ENCODE measurements around the gene UNC13D.
A peak's percentile ranks its signal among the peaks of the same experiment; 100 is the strongest.
"Not testable (repeated sequence)": the region's sequence is repeated elsewhere in the genome, so short reads cannot be mapped to it uniquely, and the experiment has no call there.

The UNC13D gene

DNA sequence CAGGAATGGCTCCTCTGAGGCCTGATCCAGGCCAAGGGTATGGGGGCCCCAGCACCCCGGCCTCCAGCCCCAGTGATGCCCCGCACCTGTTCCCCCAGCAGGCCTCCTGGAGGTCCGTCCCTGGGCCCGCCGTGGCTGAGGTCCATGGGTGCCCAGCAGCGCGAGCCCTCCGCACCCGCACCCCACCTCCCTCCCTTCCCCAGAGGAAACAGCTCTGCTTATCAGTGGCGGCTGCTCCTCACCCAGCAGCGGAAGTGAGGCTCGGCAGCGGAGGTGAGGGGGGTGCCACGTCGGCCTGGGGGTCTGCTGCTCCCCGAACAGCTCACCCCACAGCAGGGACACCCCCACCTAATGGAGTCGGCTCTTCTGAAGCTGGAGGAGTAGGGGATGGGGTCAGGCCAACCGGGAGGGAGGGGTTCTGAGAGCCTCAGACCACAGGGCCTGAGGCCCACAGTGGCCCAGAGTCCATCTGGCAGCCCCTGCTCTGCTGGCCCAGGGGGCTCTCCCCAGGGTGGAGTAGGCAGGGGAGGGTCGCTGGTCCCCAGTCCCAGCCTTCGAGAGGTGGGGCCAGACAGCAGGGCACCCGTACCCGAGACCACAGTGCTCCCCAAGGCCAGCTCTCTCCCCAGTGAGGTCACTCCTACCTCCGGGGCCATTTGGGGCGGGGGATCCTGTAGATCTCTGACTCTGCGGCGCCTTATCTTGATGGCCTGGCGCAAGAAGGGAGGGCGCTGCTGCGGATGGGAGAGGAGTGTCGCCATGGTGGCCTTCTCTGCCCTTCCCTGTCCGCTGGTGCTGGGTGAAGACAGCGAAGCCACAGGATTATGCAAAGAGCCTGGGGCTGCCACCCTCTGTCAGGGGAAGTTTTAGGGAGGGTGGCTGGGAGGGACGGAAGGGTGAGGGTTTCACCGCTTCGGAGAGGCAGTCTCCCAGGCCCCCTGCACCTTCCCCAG lies at the start of gene UNC13D:
UNC13D (minus strand) TSS at position 828 of the 953 bp plus-strand sequence; CDS start at position 761, 67 bp downstream.
- no peak for DNase-seq (ENCODE audit: low spot score)

DNA sequence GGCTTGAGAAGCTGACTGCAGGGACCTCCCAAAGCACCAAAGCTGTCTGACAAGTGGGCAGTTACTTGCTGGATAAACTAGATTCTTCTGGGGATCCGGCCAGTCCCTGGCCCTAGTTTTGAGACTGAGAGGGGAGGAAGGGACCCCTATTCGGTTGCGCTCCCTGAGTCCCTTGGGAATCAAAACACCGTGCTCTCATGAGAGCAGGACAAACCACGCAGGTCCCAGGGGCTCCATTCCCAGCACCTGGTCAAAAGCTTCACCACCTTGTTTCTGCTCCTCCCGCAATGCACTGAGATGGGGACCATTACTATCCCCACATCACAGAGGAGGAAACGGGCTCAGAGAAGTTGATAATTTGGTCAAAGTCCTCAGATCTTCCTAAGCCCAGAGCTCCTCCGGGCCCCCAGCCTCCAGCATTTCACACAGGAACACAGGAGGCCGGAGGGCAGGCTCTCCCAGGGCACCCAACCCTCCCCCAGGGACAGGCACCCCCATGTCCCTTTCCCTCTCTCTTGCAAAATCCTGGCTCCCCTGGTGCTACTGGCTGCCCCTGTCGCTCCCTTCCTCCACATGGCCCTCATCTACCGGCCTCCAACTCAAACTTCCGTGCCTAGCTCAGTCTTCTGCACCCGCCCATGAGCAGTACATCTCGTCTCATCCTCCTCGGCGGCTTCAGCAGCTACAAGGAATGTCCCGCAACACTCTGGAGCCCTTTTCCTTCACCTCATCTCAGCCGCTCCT lies 49.3 kb upstream of the UNC13D start:
- DNase-seq (ENCODE audit: low spot score) = no peak

DNA sequence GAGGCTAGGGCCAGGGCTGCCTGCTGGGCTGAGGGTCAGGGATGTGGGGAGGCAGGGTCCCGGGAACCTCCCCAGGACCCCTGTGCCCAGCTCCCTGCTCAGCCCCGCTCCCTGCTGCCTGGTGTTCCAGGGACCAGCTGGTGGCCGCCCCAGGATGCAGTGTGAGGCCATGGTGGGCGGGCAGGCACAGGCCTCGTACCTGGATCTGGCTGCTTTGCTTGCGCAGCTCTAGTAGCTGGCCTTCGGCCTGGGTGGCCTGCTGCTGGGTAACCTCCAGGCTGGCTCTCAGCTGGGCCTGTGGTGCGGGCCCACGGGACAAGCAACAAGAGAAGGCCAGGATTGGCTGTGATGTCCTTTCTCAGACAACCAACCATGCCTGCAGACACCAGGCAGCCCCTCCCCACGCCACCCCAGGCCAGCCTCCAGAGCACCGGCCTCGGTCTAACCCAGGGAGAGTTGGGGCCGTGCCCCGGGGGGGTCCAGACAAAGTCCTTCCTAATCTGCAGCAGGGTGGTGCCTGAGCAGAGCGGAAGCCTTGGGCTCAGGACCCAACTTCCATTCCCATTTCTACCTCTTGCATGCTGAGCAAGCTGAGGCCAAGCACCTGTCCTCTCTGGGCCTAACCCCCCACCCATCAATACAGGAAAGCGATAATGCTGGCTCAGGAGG lies 48.5 kb upstream of the UNC13D start:
- no peak for DNase-seq (ENCODE audit: low spot score)

DNA sequence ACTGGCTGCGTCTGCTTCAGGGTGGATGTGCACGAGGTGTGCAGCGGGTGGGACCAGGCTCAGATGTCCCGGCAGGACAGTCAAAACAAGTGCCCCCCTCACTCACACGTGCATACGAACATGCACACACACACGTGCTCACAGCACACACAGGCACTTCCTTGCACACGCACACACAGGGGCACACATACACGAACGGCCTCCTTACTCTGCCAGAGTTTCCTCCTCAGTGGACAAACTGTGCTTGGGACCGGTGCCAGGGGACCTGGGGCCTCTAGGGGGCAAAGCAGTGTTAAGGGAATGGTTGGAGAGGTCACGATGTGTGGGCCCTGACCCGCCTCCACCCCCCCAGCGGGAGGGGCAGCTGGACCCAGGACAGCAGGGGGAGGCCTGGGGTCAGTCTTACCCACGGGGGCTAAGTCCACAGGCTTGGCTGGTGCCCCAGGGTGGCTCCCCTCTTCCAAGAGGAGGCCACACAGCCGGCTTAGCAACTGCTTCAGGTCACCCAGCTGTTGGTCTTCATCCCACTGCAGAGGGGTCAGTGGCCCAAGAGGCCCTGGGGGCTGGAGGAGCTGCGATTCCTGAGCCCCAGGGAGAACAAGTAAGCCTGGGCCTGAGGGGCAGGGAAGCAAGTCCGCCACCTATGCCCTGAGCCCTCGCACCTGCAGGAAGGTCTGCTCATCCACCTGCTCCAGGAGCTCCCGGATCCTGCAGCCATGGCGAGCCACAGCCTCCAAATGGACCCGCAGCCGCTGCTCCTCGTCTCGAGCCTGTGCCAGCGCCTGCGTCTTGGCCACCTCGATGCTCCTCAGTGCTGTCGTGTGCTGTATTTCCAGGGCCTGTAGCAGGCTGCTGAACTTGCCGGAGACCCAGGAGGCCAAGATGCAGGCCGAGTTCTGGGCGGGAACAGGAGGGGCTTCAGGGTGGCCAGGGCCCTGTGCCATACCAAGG lies 47.7 kb upstream of the UNC13D start:
- DNase-seq (ENCODE audit: low spot score) = no peak

DNA sequence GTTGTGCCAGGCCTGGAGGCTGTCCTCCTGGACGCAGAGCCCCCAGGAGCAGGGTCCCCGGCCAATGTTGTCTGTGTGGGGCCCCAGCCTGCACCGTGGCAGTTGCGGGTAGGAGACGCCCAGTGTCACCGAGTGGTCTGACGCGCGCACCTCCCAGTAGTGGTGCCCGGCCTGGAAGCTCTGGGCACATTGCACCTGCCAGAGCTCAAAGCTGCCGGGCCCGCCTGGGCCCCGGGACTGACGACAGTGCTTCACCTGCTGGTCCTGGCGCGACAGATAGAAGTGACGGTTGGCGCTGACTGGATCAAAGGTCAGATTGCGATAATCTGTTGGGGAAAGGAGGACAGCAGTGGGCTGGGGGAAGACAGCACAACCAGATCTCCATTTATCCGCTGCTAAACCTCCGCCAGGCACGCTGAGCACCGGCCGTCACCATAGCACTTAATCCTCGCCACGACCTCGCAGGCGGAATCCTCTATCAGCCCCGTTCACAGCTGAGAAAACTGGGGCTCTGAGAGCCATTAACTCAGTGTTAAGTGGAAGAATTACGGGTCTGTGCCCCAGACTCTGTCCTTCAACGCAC lies 46.9 kb upstream of the UNC13D start:
- no peak for DNase-seq (ENCODE audit: low spot score)

DNA sequence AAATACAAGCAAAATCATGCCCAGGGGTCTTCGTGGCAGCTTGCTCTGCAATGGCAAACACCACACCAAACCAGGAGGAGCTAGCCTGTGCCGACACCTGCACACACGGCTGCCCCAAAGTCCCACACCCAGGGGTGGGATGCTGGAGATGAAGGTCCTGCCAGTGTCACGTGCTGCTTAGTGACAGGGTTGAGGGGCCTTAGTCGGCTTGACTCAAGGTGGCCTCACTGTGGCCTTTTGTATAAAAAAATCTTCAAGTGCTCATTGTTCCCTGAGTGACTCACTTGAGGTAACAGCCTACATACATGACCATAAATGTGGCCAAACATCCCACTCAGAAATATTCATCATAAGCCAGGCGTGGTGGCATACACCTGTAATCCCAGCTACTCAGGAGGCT lies 45.2 kb upstream of the UNC13D start:
- no peak for DNase-seq (ENCODE audit: low spot score)

DNA sequence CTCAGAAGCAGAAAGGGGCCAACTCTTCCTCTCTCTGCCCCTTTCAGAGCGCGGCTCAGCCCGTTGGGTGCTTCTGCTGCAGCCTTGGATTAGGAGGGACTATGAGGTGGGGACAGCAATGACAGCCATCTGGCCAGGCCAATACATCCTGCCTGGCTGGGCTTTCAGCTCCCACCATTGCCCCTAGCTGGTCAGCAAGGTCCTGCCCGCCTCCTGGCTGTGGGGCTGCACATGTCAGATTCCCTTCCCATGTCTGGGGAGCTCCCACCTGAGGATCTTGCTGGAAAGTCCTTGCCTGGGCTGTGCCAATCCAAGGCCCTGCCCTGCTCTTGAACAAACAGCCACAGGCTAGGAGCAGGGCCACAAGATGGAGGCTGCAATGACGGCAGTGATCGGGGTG lies 44.3 kb upstream of the UNC13D start:
- DNase-seq (ENCODE audit: low spot score) = no peak

DNA sequence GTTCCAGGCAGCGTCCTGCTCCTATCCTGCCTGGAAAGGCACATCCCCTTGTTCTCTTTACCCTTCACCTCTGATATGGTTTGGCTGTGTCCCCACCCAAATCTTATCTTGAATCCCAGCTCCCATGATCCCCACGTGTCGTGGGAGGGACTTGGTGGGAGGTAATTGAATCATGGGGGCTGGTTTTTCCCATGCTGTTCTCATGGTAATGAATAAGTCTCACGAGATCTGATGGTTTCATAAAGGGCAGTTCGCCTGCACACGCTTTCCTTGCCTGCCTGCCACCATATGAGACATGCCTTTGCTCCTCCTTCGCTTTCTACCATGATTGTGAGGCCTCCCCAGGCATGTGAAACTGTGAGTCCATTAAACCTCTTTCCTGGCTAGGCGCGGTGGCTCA lies 41.7 kb upstream of the UNC13D start:
- DNase-seq (ENCODE audit: low spot score) = not testable (repeated sequence)

DNA sequence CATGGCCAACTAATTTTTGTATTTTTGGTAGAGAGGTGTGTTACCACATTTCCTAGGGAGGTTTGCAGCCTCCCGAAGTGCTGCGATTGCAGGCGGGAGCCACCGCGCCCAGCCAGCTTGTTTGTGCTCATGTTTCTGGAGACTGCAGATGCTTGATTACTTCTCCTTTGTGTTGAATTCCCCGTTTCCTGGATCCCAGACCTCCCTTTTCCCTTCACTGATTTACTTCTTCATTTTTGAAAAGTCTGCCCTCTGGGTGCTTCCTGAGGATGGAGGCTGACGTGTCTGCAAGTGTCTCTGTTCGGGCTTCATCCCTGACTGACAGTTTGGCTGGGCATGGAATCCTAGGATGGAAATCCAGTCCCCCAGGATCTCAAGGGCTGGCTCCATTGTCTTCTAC lies 41.2 kb upstream of the UNC13D start:
- DNase-seq (ENCODE audit: low spot score) = no peak

DNA sequence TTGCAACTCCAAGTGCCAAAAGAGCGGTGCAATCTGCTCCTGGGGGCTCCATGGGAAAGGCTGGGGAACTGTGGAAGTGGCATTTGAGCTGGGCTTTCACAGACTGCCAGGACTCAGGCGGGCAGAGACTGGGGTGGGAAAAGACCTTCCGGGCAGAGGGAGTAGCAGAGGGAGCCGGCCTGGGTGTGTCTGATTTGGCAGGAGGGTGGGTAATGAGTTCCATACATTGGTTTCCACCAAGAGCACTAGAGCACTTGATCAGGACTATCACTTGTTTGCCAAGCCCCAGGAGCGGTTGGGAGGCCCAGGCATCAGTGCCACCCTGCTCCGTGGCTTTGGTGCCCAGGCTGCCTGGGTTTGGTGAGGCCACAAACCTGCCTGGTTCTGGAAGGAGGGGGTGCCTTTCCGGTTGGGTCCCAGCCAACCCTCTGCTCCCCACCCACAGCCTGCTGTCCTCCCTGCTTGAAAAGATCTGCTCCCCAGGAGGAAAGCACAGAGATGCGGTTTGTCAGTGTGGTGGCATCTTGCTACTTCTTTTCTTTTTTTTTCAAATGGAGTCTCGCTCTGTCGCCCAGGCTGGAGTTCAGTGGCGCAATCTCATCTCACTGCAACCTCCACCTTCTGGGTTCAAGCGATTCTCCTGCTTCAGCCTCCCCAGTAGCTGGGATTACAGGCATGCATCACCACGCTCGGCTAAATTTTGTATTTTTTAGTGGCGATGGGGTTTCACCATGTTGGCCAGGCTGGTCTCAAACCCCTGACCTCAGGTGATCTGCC lies 37.7 kb upstream of the UNC13D start:
- no peak for DNase-seq (ENCODE audit: low spot score)

DNA sequence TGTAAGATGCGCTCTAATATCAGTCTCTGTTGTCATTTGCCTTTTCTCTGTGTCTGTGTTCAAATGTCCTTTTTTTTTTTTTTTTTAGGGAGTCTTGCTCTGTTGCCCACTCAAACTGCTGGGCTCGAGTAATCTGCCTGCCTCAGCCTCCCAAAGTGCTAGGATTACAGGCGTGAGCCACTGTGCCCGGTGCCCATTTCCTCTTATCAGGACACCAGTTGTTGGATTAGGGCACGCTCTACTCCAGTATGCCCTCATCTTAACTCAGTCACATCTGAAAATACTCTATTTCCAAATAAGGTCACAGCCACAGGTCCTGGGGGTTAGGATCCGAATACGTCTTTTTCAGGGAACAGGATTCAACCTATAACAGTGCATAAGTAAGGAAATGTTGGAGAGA lies 36.1 kb upstream of the UNC13D start:
- no peak for DNase-seq (ENCODE audit: low spot score)

DNA sequence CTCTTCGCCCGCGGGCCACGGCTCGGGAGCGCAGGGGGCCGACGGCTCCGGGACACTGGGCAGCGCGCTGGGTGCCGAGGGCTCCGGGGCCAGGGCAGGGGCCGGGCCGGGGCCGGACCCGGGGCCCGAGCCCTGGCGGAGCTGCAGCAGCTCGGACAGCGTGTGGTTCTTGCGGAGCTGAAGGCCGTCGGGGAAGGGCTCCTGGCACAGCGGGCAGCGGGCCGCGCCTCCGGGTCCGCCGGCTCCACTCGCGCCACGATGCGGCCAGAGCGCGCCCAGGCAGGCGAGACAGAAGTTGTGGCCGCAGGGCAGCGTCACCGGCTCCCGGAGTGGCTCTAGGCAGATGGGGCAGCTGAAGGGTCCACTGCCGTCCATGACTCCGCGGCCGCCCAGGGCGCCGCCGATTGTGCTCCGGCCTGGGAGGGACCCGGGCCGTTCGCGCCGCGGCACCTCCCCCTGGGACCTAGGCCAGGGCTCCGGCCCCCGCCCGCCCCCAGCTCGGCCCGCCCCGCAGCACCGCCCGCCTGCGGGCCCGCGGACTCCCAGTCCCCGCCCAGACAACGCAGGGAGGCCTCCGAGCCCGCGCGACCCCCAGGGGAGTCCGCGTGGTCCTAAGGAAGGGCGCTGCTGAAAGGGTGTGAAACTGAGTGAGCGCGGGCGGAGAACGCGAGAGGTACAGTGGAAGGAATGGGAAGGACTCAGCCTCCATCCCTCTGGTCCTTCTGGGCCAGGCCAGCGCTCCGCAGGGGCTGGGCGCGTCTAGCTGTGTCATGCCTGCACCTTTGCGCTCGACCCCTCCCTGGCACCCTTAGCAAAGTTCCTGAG lies 34.2 kb upstream of the UNC13D start, which contains the start of gene TRIM47:
TRIM47 (minus strand) TSS at position 408 of the 825 bp plus-strand sequence; CDS start at position 375, 33 bp downstream.
- peak; percentile 88 for DNase-seq (ENCODE audit: low spot score)

DNA sequence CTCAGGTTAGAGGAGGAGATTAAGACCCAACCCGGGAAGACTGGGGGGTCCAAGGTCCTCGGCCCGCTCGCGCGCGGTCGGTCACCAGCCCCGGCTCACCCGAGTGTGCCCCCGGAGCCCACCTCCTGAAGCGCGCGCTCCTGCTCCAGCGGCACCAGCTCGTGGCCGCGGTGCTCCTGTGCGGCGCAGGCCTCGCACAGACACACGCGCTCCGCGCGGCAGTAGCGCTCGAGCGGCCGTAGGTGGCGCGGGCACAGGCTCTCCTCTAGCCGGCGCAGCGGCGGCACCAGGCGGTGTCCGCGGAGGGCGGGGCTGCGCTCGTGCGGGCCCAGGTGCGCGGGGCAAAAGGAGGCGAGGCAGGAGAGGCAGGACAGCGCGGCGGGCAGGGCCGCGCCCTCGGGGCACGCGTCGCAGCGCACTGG lies 33.6 kb upstream of the UNC13D start:
- DNase-seq (ENCODE audit: low spot score) = peak; percentile 77

DNA sequence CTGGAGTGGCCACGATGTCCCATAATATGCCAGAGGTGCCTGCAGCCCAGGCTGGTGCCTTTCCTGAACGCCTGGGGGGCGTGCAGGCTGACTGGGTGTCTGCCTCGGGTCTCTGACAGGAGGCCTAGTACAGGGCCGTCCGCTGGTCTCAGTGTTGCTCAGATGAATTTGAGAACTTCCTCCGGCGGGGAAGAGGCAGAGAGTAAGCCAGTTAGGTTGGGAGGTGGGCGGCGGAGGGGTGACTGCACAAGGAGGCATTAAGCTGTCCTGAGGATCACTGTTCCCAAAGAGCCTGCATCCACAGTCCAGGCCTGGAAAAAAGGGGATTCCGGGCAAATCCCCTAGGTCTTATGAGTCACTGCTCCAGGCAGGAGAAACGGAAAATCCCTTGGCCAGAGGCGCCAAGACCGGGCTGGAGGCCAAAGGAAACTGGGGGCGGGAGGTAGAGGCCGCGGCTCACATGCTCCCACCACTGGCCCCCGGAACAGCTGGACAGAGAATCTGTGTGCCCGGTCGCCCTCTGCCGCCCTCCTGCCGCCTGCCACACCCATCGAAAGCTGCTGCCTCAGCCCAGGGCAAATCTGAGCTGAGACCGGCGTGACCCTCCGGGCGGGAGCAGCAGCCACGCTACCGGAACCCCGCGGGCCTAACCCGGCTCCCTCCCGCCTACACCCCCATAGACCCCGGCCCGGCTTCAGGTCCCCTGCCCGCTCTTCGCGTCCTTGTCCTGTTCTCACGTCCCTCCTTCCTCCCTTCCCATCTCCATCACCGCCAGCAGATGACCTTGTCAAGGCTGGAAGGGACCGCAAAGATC lies 32.9 kb upstream of the UNC13D start:
- peak; percentile 97 for DNase-seq (ENCODE audit: low spot score)

DNA sequence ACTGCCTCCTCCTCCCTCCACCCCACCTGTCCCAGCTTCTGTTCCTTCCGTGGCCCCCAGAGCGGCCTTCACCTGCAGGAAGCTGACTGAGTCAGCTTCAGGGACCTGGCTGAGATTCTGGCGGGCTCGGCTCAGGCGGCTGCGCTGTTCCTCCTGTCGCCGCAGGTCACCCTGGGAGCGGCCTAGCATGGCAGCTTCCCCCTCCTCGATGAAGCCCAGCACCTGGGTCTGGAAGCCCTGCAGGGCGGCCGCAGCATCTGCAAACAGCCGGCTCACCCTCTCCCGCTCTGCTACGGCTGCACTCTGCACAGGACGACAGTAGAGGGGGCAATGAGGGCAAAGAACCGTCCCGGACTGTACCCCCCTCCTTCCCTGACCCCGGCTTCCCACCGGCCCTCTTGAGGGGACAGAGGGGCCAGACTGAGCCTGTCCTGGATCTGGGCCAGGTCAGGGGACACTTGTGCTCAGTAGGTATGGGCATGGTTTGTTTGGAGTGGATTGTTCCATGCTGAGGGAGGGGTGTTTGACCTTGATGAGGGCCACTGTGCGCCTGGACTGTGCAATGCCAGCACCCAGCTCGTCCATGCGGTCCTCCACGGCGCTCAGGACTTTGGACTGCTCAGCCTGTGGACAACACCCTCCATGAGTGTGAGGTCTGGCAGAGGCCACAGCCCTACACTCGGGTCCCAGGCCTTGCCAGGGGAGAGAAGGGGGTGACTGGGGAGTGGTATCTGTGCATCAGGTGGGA lies 32.2 kb upstream of the UNC13D start:
- no peak for DNase-seq (ENCODE audit: low spot score)

DNA sequence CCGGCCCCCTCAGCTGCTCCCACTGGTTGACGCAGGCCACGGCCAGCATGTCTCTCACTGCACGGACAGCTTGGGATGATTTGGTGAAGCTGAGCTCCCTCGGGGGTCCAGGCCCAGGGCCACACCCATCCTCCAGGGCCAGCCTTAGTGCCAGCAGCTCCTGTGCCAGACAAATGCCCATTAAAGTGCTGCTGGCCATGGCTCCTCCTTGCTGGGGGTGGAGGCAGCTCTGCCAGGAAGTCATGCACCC lies 31.7 kb upstream of the UNC13D start:
- DNase-seq (ENCODE audit: low spot score) = no peak

DNA sequence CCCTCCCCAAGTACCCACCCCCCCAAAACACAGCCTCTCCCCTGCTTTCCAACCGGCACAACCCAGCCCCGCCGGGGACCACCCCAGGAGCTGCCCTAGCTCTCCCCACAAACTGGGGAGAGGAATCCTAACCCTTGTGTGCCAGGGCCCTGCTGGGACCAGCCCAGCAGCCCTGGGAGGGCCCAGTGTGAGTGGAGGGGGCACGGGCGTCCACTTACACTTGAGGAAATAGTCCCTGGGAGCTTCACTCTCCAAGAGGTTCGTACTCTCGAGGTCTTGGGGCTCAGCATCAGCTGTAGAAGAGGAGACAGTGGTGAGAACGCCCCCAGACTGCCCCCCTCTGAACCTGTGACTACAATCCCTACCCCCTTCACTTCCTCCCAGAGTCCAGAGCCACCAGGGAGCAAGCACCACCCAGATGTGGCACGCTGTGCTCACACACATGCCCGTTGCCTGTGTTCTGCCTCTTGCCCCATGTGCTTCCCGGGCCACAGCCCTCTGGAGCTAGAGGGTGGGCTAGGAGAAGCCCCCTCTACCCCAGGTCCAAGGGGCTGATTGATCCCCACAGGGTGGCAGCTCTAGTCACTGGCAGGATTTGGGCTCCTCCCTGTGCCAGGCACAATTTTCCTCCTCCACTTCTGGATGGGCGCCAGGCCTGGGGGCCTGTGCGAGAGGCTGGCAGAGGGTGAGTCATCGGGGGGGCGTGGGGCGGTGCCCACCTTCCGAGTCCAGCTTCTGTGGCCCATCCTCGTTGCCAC lies 31.2 kb upstream of the UNC13D start:
- no peak for DNase-seq (ENCODE audit: low spot score)
